Effector memory CD8-positive, alpha-beta T cell (primary cell): ENCODE results near the gene GPR137.
A peak's percentile ranks its signal among the peaks of the same experiment; 100 is the strongest.

Experiments
- ATAC-seq: fragments of 150-1000 bp; cut with Tn5 transposase; replicated peaks from 2 replicates; pipeline ENCODE4 v1.10.0; 2021; ENCODE audit warnings: mild to moderate bottlenecking, moderate library complexity
- DNase-seq, 3 experiments: peaks; one replicate each; pipeline ENCODE4 v3.0.0; 2021
- H3K27ac Mint-ChIP-seq, 2 donors: one replicate each; pipeline ENCODE4 v1.8.0; 2022; ENCODE audit warnings: mild to moderate bottlenecking in 2 of 2, mixed read lengths in 2 of 2, moderate library complexity in 2 of 2
- H3K27me3 Mint-ChIP-seq, 2 donors: one replicate each; pipeline ENCODE4 v1.8.0; 2022; ENCODE audit warnings: mixed read lengths in 2 of 2
- H3K36me3 Mint-ChIP-seq: one replicate; pipeline ENCODE4 v1.8.0; 2022; ENCODE audit warnings: mild to moderate bottlenecking, moderate library complexity, mixed read lengths; ENCODE audit not compliant: insufficient read depth
- H3K4me1 Mint-ChIP-seq, 2 donors: one replicate each; pipeline ENCODE4 v1.8.0; 2022; ENCODE audit warnings: low read depth in 2 of 2, mixed read lengths in 2 of 2
- H3K4me3 Mint-ChIP-seq, 2 donors: one replicate each; pipeline ENCODE4 v1.8.0; 2022; ENCODE audit warnings: mild to moderate bottlenecking in 2 of 2, mixed read lengths in 2 of 2, moderate library complexity in 2 of 2
- H3K9me3 Mint-ChIP-seq, 2 donors: one replicate each; pipeline ENCODE4 v1.8.0; 2022; ENCODE audit warnings: mixed read lengths in 2 of 2

Gene GPR137

DNA sequence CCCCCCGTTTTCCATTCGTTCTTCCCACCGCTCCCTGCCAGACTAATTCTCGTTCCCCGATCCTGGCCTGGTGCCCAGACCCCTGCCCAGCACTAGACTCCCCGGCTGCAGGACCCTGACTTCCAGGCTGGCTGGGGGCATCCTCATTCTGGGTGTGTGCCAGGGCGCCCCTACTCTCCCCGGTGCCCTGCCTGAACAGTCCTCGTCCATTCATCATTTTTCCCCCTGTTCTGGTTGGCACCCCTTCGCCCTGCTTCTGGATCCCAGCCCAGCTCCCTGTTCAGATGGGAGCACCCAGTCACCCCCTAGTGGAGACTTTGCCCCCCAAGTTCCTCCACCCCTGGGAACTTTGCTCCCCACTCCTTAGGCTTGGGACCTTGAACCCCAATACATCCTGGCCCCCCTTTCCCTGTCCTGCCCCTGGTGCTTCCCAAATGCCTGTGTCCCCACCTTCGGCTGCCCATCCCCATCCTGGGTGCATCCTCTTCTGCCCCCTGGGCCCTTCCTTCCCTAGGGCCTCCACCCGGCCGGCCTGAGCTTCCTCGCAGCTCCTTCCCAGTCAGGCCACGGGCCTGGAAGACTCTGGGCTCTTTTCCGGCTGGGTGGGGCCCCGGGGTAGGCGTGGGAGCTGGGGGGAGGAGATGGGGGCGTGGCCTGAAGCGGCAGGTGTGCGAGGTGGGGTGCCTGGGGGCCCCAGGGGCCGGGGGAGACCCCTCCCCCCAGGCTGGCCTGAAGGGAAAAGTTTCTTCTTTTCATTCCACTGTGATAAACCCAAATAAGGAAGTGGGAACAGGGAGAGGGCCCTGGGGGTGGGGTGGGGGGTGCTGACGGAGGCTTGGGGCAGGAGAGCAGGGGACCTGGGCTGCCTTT lies 33.4 kb upstream of the GPR137 start:
- Mint-ChIP-seq H3K4me1 (peaks cover 7 to 22% of the 10 kb centered on the region in 2 donors), H3K4me3 (peak overlapping the region; percentile 91 to 94), H3K36me3 (peaks cover 18% of the 10 kb centered on the region), H3K27ac (peak overlapping the region in 1 of 2 donors; percentile 86), H3K27me3 (no peaks in the 10 kb centered on the region), H3K9me3 (no peaks in the 10 kb centered on the region)
- DNase-seq (no peak), ATAC-seq (no peak)

DNA sequence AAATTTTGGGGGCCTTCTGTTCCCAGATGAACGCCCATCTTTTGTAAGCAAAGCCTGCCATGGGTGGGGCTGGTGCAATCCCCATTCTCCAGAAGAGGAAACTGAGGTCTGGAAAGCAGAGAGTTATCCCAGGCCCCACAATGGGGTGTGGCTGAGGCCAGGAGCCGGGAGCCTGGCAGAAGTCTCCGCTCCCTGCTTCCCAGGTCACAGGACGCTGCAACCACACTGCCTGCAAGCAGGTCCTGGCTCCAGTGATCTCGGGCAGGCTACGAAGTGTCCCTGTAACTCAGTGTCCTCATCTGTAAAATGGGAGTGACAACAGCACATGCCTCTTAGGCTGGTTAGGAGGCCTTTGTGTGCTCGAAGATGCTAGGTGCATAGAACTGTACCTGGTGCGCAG lies 32.6 kb upstream of the GPR137 start:
- Mint-ChIP-seq H3K27ac (no peak overlapping the region), H3K9me3 (no peaks in the 10 kb centered on the region), H3K27me3 (no peaks in the 10 kb centered on the region), H3K36me3 (peaks cover 20% of the 10 kb centered on the region), H3K4me1 (peaks cover 7 to 21% of the 10 kb centered on the region in 2 donors), H3K4me3 (peak overlapping the region; percentile 91 to 94)
- ATAC-seq (no peak), DNase-seq (no peak)

DNA sequence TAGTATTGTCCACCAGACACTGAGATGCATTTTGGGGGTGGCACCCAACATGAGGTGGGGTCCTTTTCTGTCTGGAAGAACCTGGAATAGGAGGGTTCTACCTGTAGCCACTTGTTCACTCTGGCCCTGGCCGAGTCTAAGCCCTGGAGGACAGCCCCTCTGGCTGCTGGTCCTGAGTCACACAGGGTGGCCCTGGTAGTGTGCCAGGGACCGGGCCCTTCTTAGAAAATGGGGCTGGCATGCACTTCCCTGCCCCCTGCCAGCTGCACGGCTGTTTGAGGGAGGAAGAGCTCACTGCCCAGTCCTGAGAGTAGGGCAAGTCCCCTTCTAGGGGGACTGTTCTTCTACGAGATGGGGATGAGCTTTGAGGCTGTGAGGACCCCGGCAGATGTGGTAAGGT lies 32.2 kb upstream of the GPR137 start:
- Mint-ChIP-seq H3K27ac (peak overlapping the region in 1 of 2 donors; percentile 41), H3K27me3 (no peaks in the 10 kb centered on the region), H3K4me3 (no peak overlapping the region), H3K4me1 (peaks cover 7 to 21% of the 10 kb centered on the region in 2 donors), H3K9me3 (no peaks in the 10 kb centered on the region), H3K36me3 (peaks cover 19% of the 10 kb centered on the region)
- ATAC-seq (no peak), DNase-seq (no peak)

DNA sequence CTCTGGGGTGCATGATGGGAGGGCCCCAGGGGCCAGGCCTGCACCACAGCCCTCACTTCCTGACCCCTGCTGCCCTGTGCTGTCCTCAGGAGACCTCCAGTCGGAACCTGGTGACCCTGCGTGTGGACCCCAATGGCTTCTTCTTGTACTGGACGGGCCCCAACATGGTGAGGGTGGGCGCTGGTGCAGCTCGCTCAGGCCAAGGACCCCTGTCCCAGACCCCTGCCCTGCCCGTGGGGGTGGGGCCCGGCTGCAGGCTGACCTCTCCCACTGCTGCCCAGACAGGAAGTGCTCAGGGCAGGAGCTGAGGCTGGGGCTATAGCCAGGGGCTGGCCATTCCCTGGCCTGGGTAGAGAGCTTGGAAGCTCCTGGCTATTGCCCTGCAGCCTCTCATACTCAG lies 31.3 kb upstream of the GPR137 start:
- H3K4me1 Mint-ChIP-seq = peaks cover 8 to 22% of the 10 kb centered on the region in 2 donors
- peak overlapping the region in 1 of 2 donors; percentile 41 for H3K27ac Mint-ChIP-seq
- no peaks in the 10 kb centered on the region for H3K9me3 Mint-ChIP-seq
- peaks cover 19% of the 10 kb centered on the region for H3K36me3 Mint-ChIP-seq
- H3K27me3 Mint-ChIP-seq = no peaks in the 10 kb centered on the region
- no peak for DNase-seq
- ATAC-seq = no peak
- no peak overlapping the region for H3K4me3 Mint-ChIP-seq

DNA sequence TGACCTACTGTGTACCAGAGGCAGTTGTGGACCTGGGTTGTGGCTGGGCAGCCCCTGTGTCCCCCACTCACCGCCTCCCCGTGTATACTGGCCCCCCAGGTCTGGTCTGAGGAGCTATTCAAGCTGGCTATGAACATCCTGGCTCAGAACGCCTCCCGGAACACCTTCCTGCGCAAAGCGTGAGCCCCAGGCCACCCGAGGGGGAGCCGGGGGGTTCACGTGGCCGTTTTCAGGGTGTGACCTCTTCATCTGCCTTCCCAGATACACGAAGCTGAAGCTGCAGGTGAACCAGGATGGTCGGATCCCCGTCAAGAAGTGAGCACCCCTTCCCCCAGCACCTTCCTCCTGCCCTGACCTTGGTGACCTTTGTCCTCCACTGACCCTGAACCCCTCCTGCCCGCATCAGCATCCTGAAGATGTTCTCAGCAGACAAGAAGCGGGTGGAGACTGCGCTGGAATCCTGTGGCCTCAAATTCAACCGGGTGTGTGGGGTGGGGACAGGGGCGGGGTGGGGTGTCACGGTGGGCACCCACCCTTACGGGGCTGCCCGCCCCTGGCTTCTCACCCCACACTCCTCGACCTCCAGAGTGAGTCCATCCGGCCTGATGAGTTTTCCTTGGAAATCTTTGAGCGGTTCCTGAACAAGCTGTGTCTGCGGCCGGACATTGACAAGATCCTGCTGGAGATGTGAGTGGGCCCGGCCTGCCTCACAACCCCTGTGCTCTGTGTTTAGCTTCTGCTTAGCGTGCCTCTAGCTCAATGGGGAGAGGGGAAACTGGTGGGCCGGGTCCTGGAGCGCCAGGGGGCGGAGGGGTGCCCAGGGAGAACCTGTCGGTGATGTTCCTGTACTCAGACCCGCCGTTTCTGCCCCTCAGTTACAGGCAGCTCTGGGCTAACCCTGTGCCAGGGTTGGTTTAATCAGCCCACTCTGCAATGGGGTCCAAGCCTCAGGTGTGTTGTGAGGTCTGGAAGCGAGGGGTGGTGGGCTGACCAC lies 30.2 kb upstream of the GPR137 start:
- no peak for ATAC-seq
- Mint-ChIP-seq H3K4me1 (peaks cover 19 to 28% of the 10 kb centered on the region in 2 donors), H3K36me3 (peaks cover 20% of the 10 kb centered on the region), H3K9me3 (no peaks in the 10 kb centered on the region), H3K27me3 (no peaks in the 10 kb centered on the region), H3K27ac (no peak overlapping the region), H3K4me3 (no peak overlapping the region)
- no peak for DNase-seq

DNA sequence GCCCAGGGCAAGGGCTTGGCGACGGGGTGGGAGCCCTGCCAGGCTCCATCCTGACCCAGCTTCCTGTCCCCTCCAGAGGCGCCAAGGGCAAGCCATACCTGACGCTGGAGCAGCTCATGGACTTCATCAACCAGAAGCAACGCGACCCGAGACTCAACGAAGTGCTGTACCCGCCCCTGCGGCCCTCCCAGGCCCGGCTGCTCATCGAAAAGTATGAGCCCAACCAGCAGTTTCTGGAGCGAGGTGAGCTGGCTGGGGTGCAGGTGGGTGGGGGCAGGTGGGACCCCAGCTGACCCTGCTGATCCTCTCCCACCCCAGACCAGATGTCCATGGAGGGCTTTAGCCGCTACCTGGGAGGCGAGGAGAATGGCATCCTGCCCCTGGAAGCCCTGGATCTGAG lies 29.3 kb upstream of the GPR137 start:
- Mint-ChIP-seq H3K9me3 (no peaks in the 10 kb centered on the region), H3K27me3 (no peaks in the 10 kb centered on the region), H3K4me3 (no peak overlapping the region), H3K4me1 (peaks cover 19 to 24% of the 10 kb centered on the region in 2 donors), H3K36me3 (peaks cover 22% of the 10 kb centered on the region), H3K27ac (no peak overlapping the region)
- DNase-seq (no peak), ATAC-seq (no peak)

DNA sequence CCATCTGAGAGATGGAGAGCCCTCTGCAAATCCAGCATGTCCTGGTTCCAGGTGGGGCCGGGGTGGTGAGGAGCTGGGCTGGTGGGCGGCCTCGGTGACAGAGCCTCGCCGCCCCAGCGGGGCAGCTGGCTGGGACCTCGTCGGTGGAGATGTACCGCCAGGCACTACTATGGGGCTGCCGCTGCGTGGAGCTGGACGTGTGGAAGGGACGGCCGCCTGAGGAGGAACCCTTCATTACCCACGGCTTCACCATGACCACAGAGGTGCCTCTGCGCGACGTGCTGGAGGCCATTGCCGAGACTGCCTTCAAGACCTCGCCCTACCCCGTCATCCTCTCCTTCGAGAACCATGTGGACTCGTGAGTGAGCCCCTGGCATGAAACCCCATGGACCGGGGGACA lies 27.3 kb upstream of the GPR137 start:
- no peak for DNase-seq
- Mint-ChIP-seq H3K27ac (no peak overlapping the region), H3K9me3 (no peaks in the 10 kb centered on the region), H3K36me3 (peaks cover 20% of the 10 kb centered on the region), H3K4me1 (peaks cover 11 to 17% of the 10 kb centered on the region in 2 donors), H3K27me3 (no peaks in the 10 kb centered on the region), H3K4me3 (no peak overlapping the region)
- ATAC-seq = no peak

DNA sequence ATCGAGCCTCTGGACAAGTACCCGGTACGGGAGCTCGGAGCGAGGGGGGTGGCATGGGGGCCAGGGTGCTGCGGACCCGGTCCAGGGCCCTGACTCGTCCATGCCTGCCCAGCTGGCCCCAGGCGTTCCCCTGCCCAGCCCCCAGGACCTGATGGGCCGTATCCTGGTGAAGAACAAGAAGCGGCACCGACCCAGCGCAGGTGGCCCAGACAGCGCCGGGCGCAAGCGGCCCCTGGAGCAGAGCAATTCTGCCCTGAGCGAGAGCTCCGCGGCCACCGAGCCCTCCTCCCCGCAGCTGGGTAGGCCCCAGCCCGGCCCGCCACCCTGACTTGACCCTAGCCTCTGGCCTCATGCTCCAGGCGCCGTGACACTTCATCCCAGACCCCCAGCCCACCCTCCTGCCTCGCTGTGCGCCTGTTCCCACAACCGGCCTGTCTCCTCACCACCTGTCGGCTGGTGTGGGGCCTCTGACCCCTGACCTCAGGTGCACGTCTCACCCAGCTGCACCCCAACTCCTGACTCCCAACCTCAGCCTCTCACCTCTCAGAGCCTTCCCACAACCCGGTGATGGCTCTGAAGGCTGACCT lies 26.6 kb upstream of the GPR137 start:
- H3K36me3 Mint-ChIP-seq = peaks cover 22% of the 10 kb centered on the region
- no peak overlapping the region for H3K4me3 Mint-ChIP-seq
- peaks cover 11 to 13% of the 10 kb centered on the region in 2 donors for H3K4me1 Mint-ChIP-seq
- DNase-seq (no peak), ATAC-seq (peak; percentile 10)
- no peaks in the 10 kb centered on the region for H3K9me3 Mint-ChIP-seq
- peak overlapping the region in 1 of 2 donors; percentile 59 for H3K27ac Mint-ChIP-seq
- no peaks in the 10 kb centered on the region for H3K27me3 Mint-ChIP-seq

DNA sequence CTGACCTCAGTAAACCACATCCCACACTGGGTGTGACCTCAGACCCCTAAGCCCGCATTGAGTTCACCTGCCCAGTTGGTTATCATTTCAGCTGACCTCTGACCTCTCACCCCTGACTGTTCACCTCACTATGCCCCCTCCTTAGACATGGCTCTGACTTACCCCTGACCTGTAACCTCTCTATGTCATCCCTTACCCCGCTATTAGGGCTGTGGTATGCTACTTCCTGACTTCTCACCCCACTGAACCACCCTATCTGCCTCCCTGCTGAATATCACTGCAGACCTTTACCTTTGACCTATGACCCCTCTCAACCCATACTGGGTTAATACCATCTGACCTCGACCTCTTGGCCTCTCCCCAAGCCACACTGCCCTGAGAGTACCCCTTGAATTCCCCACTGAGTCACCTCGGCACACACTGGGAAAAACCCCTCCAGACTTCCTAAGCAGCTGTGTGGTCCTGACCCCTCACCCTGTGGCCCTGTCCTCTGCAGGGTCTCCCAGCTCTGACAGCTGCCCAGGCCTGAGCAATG lies 26.0 kb upstream of the GPR137 start:
- Mint-ChIP-seq H3K4me1 (peaks cover 11 to 12% of the 10 kb centered on the region in 2 donors), H3K9me3 (no peaks in the 10 kb centered on the region), H3K36me3 (peaks cover 21% of the 10 kb centered on the region), H3K27ac (peak overlapping the region in 1 of 2 donors; percentile 59), H3K27me3 (no peaks in the 10 kb centered on the region), H3K4me3 (no peak overlapping the region)
- DNase-seq (no peak), ATAC-seq (peak; percentile 27)

DNA sequence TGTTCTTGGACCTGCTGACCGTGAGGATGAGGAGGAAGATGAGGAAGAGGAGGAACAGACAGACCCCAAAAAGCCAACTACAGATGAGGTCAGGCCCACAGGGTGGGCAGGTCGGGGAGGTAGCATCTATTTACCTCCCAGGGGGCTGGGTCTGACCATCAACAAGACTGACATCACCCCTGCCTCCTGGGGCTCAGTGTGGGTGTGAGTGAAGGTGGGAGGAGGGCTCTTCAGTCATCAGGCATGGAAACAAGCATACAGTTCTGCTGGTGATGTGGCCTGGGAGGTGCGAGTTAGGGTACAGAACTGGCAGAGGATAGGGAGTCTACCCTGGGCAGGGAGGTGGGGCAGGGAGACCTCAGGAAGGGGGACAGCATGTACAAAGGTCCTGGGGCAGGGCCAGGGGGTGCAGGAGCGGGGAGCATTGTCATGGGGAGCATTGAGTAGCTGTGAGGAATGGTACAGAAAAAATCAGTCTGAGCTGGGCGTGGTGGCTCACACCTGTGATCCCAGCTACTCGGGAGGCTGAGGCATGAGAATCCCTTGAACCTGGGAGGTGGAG lies 25.4 kb upstream of the GPR137 start:
- no peaks in the 10 kb centered on the region for H3K9me3 Mint-ChIP-seq
- DNase-seq (no peak), ATAC-seq (no peak)
- H3K4me3 Mint-ChIP-seq = no peak overlapping the region
- no peaks in the 10 kb centered on the region for H3K27me3 Mint-ChIP-seq
- peak overlapping the region in 1 of 2 donors; percentile 59 for H3K27ac Mint-ChIP-seq
- peaks cover 11 to 12% of the 10 kb centered on the region in 2 donors for H3K4me1 Mint-ChIP-seq
- peaks cover 17% of the 10 kb centered on the region for H3K36me3 Mint-ChIP-seq

DNA sequence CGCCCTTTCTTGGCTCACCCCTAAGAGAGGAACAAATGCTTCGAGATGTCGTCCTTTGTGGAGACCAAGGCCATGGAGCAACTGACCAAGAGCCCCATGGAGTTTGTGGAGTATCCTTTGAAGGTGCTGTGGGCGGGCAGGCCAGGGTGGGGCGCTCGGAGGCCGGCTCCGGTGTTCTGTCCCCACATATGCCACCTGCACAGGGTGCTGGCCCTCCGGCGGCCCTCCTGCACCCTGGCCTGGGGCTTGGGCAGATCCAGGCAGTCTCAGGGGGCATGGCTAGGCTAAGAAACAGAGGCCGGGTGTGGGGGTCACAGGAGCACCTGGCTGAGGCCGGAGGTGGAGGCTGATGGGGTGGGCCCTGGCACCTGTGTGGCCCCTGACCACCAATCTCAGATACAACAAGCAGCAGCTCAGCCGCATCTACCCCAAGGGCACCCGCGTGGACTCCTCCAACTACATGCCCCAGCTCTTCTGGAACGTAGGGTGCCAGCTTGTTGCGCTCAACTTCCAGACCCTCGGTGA lies 24.0 kb upstream of the GPR137 start:
- Mint-ChIP-seq H3K9me3 (no peaks in the 10 kb centered on the region), H3K27me3 (no peaks in the 10 kb centered on the region), H3K4me1 (peaks cover 11 to 12% of the 10 kb centered on the region in 2 donors), H3K27ac (no peak overlapping the region), H3K4me3 (no peak overlapping the region), H3K36me3 (peaks cover 17% of the 10 kb centered on the region)
- ATAC-seq (no peak), DNase-seq (no peak)

DNA sequence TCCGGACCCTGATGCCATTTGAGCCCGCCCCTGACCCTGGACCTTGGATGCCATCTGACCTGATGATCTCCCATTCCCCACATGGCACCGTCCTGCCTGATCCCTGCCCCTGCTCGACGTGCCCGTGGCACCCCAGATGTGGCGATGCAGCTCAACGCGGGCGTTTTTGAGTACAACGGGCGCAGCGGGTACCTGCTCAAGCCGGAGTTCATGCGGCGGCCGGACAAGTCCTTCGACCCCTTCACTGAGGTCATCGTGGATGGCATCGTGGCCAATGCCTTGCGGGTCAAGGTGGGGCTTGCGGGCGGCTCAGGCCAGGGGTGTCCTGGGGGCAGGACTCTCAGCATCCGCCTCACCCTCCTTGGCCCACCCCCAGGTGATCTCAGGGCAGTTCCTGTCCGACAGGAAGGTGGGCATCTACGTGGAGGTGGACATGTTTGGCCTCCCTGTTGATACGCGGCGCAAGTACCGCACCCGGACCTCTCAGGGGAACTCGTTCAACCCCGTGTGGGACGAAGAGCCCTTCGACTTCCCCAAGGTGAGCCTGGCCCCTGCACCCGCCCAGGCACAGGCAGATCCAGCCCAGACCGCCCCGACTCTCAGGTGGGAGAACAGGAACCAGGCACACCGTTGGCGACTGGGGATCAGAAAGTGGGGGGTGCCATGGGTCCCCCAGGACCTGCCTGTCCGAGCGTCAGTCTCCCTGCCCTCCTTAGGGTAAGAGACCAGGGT lies 23.2 kb upstream of the GPR137 start:
- Mint-ChIP-seq H3K4me1 (peaks cover 11 to 12% of the 10 kb centered on the region in 2 donors), H3K27me3 (no peaks in the 10 kb centered on the region)

More for the DNA sequence above, 23.2 kb upstream of the GPR137 start:
- peaks cover 16% of the 10 kb centered on the region for H3K36me3 Mint-ChIP-seq
- no peak overlapping the region for H3K4me3 Mint-ChIP-seq
- H3K27ac Mint-ChIP-seq = no peak overlapping the region
- ATAC-seq (no peak), DNase-seq (no peak)
- H3K9me3 Mint-ChIP-seq = no peaks in the 10 kb centered on the region
